ENCODE results near the gene MYADML2.

GRCh38 chr17:81922566-81923301 is 24.3 kb downstream of the MYADML2 start:
- TF ChIP-seq POLR2A (IDR thresholded peaks at IDR 0.05), result no peak
- TF ChIP-seq CTCF (IDR thresholded peaks at IDR 0.05), result no peak

All from Peyer's patch (tissue), 4 donors.